Endothelial cell of umbilical vein (primary cell): Measurements from ENCODE around the gene ARHGEF19. TPM values are rescaled to one million over a fixed set of nuclear protein-coding genes. Genes with fewer than 3 reads are reported as not detected.

Experiments used
- BruUV-seq: library from RNA; stranded (reverse); fragments of 400-500 nt; replicated peaks from 2 replicates; lab custom pipeline; 2021; lab: Mats Ljungman, UMichigan
- CTCF ChIA-PET: fragments of 300-600, 350-600 bp; sonication (Branson Sonifier 250); formaldehyde crosslinking; loops from one replicate; lab custom pipeline; 2021; ENCODE audit warnings: antibody characterized with exemption, inconsistent platforms; lab: Charles Lee
- POLR2A ChIA-PET: fragments of 300-600, 350-600 bp; sonication (Branson Sonifier 250); formaldehyde crosslinking; loops from one replicate; lab custom pipeline; 2021; ENCODE audit warnings: antibody characterized with exemption, inconsistent platforms; lab: Charles Lee
- DNase-seq: peaks from one replicate; pipeline ENCODE4 v3.0.0-alpha.2; 2011; ENCODE audit warnings: low read depth, low spot score
- FAIRE-seq: peaks from 2 replicates; lab custom pipeline; 2011; peaks lifted over from hg19 to GRCh38; lab: Jason Lieb, UNC
- H2AFZ ChIP-seq: 2 replicates; pipeline ENCODE4 v1.6.0; 2012; ENCODE audit warnings: low read depth, low read length, control low read depth, inconsistent platforms
- H3K27ac ChIP-seq: 2 replicates; pipeline ENCODE4 v1.5.1; 2011; ENCODE audit warnings: low read depth, mild to moderate bottlenecking, control low read depth, low read length, moderate library complexity; ENCODE audit not compliant: insufficient read depth
- H3K27me3 ChIP-seq, 2 experiments: 2 replicates each; pipeline versions ENCODE4 v1.6.0 to v1.6.1; 2011; ENCODE audit warnings: low read length in 2 of 2, mixed read lengths in 1 of 2; ENCODE audit not compliant: control insufficient read depth in 2 of 2, insufficient read depth in 2 of 2
- H3K36me3 ChIP-seq, 2 experiments: 2 replicates in 1 of 2; 3 replicates in 1 of 2; pipeline ENCODE4 v1.5.1; 2011; ENCODE audit warnings: low read length in 2 of 2, mild to moderate bottlenecking in 1 of 2, moderate library complexity in 1 of 2; ENCODE audit not compliant: control insufficient read depth in 2 of 2, insufficient read depth in 2 of 2; ENCODE audit errors: extremely low read depth in 1 of 2
- H3K4me1 ChIP-seq: 3 replicates; pipeline ENCODE4 v1.5.1; 2011; ENCODE audit warnings: mild to moderate bottlenecking, low read length; ENCODE audit not compliant: control insufficient read depth, insufficient read depth; ENCODE audit errors: extremely low read depth
- H3K4me2 ChIP-seq: 2 replicates; pipeline ENCODE4 v1.6.1; 2011; ENCODE audit warnings: low read length, control low read depth, mixed read lengths; ENCODE audit not compliant: insufficient read depth
- H3K4me3 ChIP-seq, 3 experiments: fragments of 200-600 bp in 1 of 3; sonication (generic), shearing (Covaris generic) in 1 of 3; replicated peaks in 1 of 3; 2 replicates each; pipeline ENCODE4 v1.5.1; 2011 to 2016; ENCODE audit warnings: control low read depth in 3 of 3, low read length in 3 of 3, mild to moderate bottlenecking in 2 of 3, inconsistent platforms in 1 of 3, low read depth in 1 of 3, moderate library complexity in 1 of 3; ENCODE audit not compliant: insufficient read depth in 1 of 3
- H3K79me2 ChIP-seq: 2 replicates; pipeline ENCODE4 v1.6.0; 2012; ENCODE audit warnings: low read length, inconsistent platforms; ENCODE audit not compliant: control insufficient read depth, insufficient read depth
- H3K9ac ChIP-seq: replicated peaks from 2 replicates; pipeline ENCODE3; 2011; ENCODE audit warnings: low read length, control low read depth; ENCODE audit not compliant: insufficient read depth; ENCODE audit errors: extremely low read depth
- H3K9me1 ChIP-seq: replicated peaks from 3 replicates; pipeline ENCODE4 v1.6.0; 2011; ENCODE audit warnings: mild to moderate bottlenecking, low read length; ENCODE audit not compliant: control insufficient read depth, insufficient read depth; ENCODE audit errors: extremely low read depth
- H3K9me3 ChIP-seq: replicated peaks from 2 replicates; pipeline ENCODE4 v1.5.1; 2012; ENCODE audit warnings: low read length, inconsistent platforms; ENCODE audit not compliant: control insufficient read depth, insufficient read depth
- H4K20me1 ChIP-seq: replicated peaks from 2 replicates; pipeline ENCODE3; 2011; ENCODE audit warnings: mild to moderate bottlenecking, low read length; ENCODE audit not compliant: control insufficient read depth, insufficient read depth; ENCODE audit errors: extremely low read depth
- CTCF ChIP-seq, 2 donors: IDR thresholded peaks; 1 replicate in 1 of 2; 2 replicates in 1 of 2; pipeline ENCODE4 v1.5.1; 2011; ENCODE audit warnings: low read length in 2 of 2, mild to moderate bottlenecking in 2 of 2, moderate library complexity in 2 of 2, control low read depth in 1 of 2, inconsistent platforms in 1 of 2, low read depth in 1 of 2; ENCODE audit not compliant: insufficient read depth in 1 of 2; ENCODE audit errors: extremely low read depth in 1 of 2
- EZH2 ChIP-seq: IDR thresholded peaks from 2 replicates; pipeline ENCODE4 v1.6.1; 2012; ENCODE audit warnings: borderline replicate concordance, low read depth, mild to moderate bottlenecking, moderate library complexity, low read length, inconsistent platforms; ENCODE audit not compliant: severe bottlenecking
- FOS ChIP-seq: IDR thresholded peaks from 2 replicates; pipeline ENCODE4 v1.6.1; 2011; ENCODE audit warnings: mild to moderate bottlenecking, low read length, moderate library complexity, borderline replicate concordance; ENCODE audit not compliant: insufficient read depth
- GATA2 ChIP-seq: IDR thresholded peaks from 2 replicates; pipeline ENCODE4 v1.7.0; 2011; ENCODE audit warnings: low read depth, mild to moderate bottlenecking, moderate library complexity, mixed read lengths, low read length; ENCODE audit not compliant: insufficient read length, insufficient read depth
- JUN ChIP-seq: IDR thresholded peaks from 2 replicates; pipeline ENCODE4 v1.6.1; 2011; ENCODE audit warnings: borderline replicate concordance, low read depth; ENCODE audit not compliant: insufficient read length, insufficient read depth
- MAX ChIP-seq: IDR thresholded peaks from 2 replicates; pipeline ENCODE4 v1.6.1; 2011; ENCODE audit not compliant: insufficient read depth, insufficient read length
- MYC ChIP-seq: IDR thresholded peaks from one replicate; pipeline ENCODE4 v1.6.1; 2011; ENCODE audit warnings: mild to moderate bottlenecking, low read depth, low read length
- POLR2A ChIP-seq: IDR thresholded peaks from 2 replicates; pipeline ENCODE4 v1.6.1; 2012; ENCODE audit warnings: low read depth, mild to moderate bottlenecking, control low read depth, low read length
- POLR2AphosphoS5 ChIP-seq: IDR thresholded peaks from 2 replicates; pipeline ENCODE4 v1.6.1; 2012; ENCODE audit warnings: low read depth, mild to moderate bottlenecking, control low read depth, low read length, moderate library complexity; ENCODE audit not compliant: insufficient read depth
- dilution Hi-C: fragments of 300-500 bp; cut with MboI; formaldehyde crosslinking; loops from one replicate; pipeline ENCODE4 v1.15.0; 2019; ENCODE audit warnings: low sequenced_read_pairs; ENCODE audit not compliant: extremely low pct_ligation_motif_present
- intact Hi-C: fragments of 100-400 bp; cut with micrococcal nuclease; formaldehyde crosslinking; loops from one replicate; pipeline ENCODE4 v1.10.0; 2022
- polyA plus RNA-seq, 4 experiments: library from polyadenylated mRNA; depleted of rRNA in 3 of 4; stranded (reverse) in 3 of 4; unstranded in 1 of 4; fragments of >200 nt; gene quantifications; 2 replicates each; pipeline versions ENCODE4 v1.2.1 to v1.2.3, GENCODE V29; 2011 to 2012; ENCODE audit warnings: missing spikeins in 1 of 4
- total RNA-seq: library from RNA; stranded (reverse); gene quantifications from 2 replicates; pipeline ENCODE4 v1.2.3, GENCODE V29; 2021

The ARHGEF19 gene
- total and polyA plus RNA-seq, 2 donors (not counting 3 experiments of a cell fraction or from before 2014, with no cell fraction given), result 6.2 to 8.0 TPM

DNA sequence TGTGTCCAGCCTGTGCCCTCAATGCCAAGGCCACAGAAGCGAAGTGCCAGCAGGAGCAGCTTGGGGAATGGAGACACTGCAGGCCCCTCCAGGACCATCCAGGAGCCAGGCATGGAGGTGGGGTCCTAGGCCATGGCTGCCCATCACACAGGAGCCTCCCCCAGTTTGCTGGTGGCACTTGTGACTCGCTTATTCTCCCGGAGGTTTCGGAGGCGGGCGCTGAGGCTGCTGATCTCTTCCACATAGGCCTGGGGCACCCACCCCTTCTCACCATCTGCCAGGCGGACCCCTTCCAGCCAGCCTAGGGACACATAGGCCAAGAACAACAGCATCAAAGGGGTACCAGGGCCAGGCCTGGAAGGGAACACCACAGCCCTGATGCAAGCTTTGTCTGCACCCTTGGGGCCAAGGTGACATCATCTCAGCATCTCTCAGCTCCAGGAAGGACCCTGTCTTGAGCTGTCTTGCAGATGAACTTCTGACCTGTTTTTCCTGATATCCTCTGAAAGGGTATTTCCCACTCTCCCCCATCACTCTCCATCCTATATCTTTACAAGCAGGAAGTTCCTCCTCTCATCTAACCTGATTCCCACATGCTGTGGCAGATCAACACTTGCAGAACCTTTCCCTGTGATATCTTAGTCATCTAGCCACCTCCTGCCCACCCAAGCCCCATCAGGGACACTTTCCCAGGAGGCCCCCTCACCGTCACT is 13.9 kb downstream of the ARHGEF19 start:
- Histone ChIP-seq H2AFZ (no peak overlapping the region), H3K36me3 (no peaks in the 10 kb centered on the region), H3K79me2 (no peaks in the 10 kb centered on the region), H3K27me3 (no peaks in the 10 kb centered on the region), H3K9ac (no peak overlapping the region), H3K9me3 (no peaks in the 10 kb centered on the region), H3K4me2 (no peak overlapping the region), H3K9me1 (no peaks in the 10 kb centered on the region), H3K4me1 (no peaks in the 10 kb centered on the region), H4K20me1 (no peaks in the 10 kb centered on the region), H3K27ac (no peak overlapping the region), H3K4me3 (no peak overlapping the region)
- TF ChIP-seq CTCF (IDR thresholded peaks at IDR 0.05; ENCODE audit: extremely low read depth in 1 of 2, insufficient read depth in 1 of 2, low read depth in 1 of 2, low read length in 2 of 2), result no peak
- no peak for TF ChIP-seq EZH2
- no peak for TF ChIP-seq MYC
- TF ChIP-seq GATA2, result no peak
- TF ChIP-seq FOS, result no peak
- no peak for TF ChIP-seq POLR2AphosphoS5
- TF ChIP-seq POLR2A, result no peak
- TF ChIP-seq MAX, result no peak
- TF ChIP-seq JUN, result no peak
- dilution Hi-C loops, result no loop called here
- POLR2A ChIA-PET, result no interaction called here
- intact Hi-C loops, result no loop called here
- BruUV-seq, result no TSS peak
- DNase-seq (no peak), FAIRE-seq (no peak)
- CTCF ChIA-PET, result interaction anchor here (2.1 kb wide), 1 partner anchor 116 kb away, joined by 10 read pairs; no protein-coding TSS in a partner anchor
